GM18499 (cell line): ENCODE results near the gene SCAMP3.
"Not testable (repeated sequence)": the region's sequence is repeated elsewhere in the genome, so short reads cannot be mapped to it uniquely, and the experiment has no call there.

Experiments used
- ATAC-seq: cut with Tn5 transposase; IDR thresholded peaks from one replicate; pipeline ENCODE4 v1.9.1; 2021; ENCODE audit warnings: moderate number of reproducible peaks; ENCODE audit not compliant: insufficient read depth, unreplicated experiment

The SCAMP3 gene

GRCh38 chr1:155233502-155233901, 28.7 kb downstream of the SCAMP3 start:
- not testable (repeated sequence) for ATAC-seq

DNA sequence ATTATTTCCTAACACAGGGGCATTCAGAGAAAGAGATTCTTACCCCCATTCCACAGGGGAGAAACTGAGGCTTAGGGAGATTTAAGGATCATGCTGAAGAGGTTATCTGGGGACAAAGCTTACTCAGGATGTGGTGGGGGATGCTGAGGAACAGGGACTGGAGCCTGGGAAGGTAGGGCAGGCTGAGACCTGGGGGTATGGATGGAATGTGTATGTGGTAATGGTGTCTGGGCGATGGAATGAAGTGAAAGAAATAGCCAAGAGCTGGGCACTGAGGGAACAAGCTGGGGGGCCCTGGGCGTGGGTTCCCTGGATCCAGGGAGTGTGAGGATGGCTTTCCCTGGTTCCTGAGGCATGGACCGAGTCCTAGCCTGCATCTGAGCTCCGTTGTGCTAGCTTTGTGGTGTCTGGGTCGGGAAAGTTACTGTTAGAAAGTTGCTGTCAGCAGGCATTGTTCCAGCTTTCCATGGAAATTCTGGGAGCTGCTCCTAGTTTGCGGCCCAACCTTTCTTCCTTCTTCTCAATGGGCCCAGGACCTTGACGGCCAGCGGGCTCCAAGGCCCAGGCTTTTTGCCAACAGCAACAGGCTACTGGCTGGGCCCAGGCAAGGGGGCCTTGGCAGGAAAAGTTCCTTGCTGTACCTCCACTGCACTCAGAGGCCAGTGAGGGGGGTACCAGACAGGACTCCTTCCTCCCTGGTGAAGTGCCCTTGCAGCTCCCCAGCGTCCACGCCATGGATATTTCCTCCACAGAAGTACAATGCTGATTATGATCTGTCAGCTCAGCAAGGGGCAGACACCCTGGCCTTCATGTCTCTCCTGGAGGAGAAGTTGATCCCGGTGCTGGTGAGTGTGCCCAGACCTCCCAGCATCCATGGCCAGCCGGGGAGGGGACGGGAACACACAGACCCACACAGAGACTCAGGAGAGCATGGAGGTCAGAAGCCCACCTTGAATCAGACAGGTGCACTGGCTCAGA, 29.9 kb downstream of the SCAMP3 start:
- not testable (repeated sequence) for ATAC-seq

DNA sequence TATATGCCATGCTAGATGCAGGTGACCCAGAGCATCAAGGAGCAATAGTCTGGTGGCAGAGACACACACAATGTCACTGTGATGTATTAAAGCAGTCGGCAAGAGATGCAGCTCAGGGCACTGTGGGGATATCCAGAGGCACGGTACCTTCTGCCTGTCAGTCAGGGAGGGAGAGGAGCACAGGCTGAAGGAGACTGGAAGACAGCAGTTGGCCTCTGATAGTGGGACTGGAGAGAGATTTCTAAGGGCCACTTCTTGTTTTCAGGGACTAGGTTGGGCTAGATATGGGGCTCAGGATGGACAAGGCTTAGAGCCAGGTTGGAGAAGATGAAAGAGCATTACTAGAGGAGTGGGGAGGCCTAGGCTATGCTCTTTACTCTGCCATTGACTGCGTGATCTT, 30.9 kb downstream of the SCAMP3 start:
- not testable (repeated sequence) for ATAC-seq

DNA sequence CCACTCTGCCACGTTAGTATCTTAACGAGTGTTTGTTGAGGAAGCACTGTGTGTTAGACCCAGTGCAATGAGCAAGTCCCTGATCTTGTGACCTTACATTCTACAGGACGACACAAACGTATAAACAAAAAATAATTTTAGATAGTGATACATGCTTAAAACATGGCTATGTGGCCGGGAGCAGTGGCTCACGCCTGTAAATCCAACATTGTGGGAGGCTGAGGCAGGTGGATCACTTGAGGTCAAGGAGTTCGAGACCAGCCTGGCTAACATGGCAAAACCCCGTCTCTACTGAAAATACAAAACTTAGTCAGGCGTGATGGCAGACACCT, 34.1 kb downstream of the SCAMP3 start:
- no peak for ATAC-seq

DNA sequence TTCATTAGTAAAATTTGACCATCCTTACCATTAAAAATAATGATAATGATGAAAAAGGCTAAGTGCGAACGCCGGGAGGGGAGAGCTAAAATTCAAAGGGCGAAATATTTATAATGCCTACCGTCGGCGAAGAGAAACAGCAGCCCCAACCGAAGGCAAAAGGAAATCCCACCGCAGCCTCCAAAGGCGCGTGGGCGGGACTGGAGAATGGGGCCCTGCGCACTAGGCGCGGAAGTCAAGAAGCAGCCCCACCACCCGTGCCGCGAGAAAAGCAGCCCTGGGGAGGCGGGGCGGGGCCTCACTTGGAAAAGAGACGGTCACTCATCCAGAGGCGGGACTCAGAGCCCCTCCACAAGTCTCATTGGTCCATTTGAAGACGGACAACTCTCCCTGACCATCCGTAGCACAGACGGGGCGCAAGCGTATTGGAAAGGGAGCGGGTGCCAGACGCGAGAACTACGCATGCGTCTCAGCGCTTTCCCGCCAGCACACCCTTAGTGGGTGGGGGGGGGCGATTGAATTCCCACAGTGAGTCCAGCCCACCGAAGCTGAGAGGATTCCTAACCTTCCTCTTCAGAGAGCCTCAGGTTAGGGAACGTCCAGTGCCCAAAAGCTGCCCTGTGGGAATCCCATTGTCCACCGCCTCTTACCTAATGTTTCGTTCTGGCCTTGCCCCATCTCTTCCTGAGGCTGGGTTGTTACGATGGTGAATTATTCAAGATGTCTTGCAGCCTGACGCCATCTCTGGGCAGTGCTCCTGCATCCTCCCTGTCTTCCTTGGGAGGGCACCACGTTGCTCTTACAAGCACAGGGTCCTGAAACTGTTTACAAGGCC, 34.7 kb downstream of the SCAMP3 start:
- peak; percentile 85 for ATAC-seq

GRCh38 chr1:155226910-155227260, 35.3 kb downstream of the SCAMP3 start:
- no peak for ATAC-seq

- no peak for ATAC-seq
Observed at GRCh38 chr1:155226188-155226909, 35.8 kb downstream of the SCAMP3 start.

DNA sequence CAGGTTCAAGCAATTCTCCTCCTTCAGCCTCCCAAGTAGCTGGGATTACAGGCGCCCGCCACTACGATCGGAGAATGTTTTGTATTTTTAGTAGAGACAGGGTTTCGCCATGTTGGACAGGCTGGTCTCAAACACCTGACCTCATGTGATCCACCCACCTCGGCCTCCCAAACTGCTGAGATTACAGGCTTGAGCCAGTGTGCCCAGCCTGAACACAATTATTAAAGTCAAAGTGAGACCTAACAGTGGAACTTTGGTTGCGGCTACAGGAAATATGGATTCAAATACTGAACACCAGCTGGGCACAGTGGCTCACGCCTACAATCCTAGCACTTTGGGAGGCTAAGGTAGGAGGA, 36.8 kb downstream of the SCAMP3 start:
- not testable (repeated sequence) for ATAC-seq

DNA sequence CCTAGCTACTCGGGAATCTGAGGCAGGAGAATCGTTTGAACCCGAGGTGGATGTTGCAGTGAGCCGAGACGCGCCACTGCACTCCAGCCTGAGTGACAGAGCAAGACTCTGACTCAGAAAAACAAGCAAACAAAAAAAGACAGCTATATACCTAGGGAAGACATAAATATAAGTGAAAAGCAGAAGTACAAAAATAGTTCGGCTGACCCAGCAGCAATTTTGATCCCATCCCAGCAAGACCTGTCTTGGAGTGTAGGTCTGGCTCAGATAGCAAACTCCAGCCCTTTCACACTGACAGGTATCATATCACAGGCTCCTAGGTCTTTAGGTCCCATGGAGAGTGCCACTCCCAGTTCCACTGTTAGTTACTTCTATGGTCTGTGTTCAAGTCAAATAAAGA, 39.1 kb downstream of the SCAMP3 start:
- ATAC-seq, result no peak

DNA sequence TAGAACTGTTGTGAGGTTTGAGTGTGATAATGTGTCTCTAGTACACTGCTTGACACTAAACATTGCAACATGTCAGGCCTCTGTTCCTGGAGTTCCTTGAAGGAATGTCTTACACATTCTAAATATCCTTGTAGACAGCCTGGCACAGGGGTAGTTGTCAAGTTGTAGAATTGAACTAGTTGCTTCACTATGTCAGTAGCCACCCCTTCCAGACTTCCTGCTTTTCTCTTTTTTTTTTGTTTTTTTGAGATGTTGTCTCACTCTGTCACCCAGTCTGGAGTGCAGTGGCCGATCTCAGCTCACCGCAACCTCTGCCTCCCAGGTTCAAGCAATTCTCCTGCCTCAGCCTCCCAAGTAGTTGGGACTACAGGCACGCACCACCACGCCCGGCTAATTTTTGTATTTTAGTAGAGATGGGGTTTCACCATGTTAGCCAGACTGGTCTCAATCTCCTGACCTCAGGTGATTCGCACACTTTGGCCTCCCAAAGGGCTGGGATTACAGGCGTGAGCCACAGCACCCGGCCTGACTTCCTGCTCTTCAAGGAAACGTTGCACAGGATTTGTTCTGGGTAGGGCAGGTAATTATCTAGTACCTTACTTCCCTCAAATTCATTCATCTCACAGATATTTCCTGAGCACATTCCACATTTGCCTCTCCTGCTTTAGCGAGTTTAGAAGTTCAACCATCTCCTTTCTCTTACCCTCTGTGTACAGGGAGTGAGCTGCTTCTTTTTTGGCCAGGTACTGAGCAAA, 41.8 kb downstream of the SCAMP3 start:
- not testable (repeated sequence) for ATAC-seq

DNA sequence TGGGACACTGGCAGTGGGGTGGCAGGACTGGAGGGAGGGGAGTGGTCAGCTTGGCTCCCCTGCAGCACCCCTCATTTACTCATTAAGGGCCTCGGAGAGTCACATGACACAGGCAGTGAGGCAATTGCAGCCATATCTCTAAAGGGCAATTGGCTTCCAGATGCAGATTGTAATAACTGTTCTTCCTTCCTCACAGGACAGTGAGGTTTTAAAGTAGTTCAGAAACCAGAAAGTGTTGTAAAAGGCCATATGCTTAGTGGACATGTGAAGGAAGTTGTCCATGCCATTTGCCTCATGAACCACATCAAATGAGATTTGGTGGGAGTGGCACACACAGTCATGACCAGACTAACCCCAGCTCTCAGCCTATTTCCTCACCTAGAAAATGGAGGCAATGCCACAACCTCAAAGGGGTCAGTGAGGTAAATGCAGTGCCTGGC, 42.5 kb downstream of the SCAMP3 start:
- no peak for ATAC-seq

DNA sequence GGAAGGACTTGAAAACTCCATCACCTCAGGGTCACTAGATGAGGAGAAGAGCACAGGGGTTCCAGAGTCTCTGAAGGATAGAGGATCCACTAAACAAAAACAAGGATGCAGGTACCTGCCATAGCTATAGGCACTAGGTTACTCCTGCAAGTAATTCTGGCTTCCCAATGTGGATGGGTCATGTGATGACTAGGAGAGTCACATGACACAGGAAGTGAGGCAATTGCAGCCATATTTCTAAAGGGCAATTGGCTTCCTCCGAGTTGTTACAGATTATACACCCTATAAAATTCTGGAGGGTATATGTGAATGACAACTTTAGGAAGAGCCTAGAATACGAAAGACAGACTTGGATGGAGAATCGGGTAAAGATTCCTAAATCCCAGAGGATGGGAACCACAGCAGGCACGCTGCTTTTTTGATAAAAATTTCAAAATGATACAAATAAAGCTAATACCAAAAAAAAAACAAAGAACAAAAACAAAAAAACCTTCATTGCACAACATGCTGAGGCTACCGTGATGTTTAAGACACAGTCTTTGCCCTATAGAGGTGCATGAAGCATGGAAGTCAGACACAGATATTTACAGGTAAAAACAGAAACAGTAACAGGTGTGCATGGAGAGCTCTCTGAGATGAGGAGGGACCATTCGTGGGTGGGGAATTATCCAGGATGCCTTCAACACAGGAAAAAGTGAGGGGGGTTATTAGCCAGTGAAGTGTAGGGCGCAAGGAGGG, 43.1 kb downstream of the SCAMP3 start:
- ATAC-seq, result no peak

- ATAC-seq, result not testable (repeated sequence)
Observed at GRCh38 chr1:155214702-155215101, 47.5 kb downstream of the SCAMP3 start.

DNA sequence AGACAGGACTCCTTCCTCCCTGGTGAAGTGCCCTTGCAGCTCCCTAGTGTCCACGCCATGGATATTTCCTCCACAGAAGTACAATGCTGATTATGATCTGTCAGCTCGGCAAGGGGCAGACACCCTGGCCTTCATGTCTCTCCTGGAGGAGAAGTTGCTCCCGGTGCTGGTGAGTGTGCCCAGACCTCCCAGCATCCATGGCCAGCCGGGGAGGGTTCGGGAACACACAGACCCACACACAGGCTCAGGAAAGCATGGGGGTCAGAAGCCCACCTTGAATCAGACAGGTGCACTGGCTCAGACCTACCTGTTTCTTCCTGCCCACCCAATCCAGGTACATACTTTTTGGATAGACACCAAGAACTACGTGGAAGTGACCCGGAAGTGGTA, 50.1 kb downstream of the SCAMP3 start:
- not testable (repeated sequence) for ATAC-seq

DNA sequence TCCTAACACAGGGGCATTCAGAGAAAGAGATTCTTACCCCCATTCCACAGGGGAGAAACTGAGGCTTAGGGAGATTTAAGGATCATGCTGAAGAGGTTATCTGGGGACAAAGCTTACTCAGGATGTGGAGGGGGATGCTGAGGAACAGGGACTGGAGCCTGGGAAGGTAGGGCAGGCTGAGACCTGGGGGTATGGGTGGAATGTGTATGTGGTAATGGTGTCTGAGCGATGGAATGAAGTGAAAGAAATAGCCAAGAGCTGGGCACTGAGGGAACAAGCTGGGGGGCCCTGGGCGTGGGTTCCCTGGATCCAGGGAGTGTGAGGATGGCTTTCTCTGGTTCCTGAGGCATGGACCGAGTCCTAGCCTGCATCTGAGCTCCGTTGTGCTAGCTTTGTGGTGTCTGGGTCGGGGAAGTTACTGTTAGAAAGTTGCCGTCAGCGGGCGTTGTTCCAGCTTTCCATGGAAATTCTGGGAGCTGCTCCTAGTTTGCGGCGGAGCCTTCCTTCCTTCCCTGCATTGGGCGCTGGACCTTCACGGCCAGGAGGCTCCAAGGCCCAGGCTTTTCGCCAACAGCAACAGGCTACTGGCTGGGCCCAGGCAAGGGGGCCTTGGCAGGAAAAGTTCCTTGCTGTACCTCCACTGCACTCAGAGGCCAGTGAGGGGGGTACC, 50.6 kb downstream of the SCAMP3 start:
- ATAC-seq, result not testable (repeated sequence)

- ATAC-seq, result no peak
Observed at GRCh38 chr1:155210314-155211104, 51.7 kb downstream of the SCAMP3 start.

GRCh38 chr1:155209312-155209721, 52.8 kb downstream of the SCAMP3 start:
- no peak for ATAC-seq
